Uterus (tissue), 4 donors: ENCODE data around the gene SDHA. TPM values are rescaled to one million over a fixed set of nuclear protein-coding genes. Genes with fewer than 3 reads are reported as not detected.
"Not testable (repeated sequence)": the region's sequence is repeated elsewhere in the genome, so short reads cannot be mapped to it uniquely, and the experiment has no call there.

Experiments
- DNase-seq, 2 donors: peaks; one replicate each; pipeline ENCODE4 v3.0.0-alpha.2; 2019 to 2020
- H3K27ac ChIP-seq, 2 donors: fragments of 200-600 bp; sonication (generic); 1 replicate in 1 of 2; 2 replicates in 1 of 2; pipeline ENCODE4 v1.5.1; 2016 to 2018
- H3K27me3 ChIP-seq, 2 donors: fragments of 200-600 bp; sonication (generic); one replicate each; pipeline ENCODE4 v1.5.1; 2018 to 2019; ENCODE audit warnings: control low read depth in 1 of 2
- H3K36me3 ChIP-seq, 2 donors: fragments of 200-600 bp; sonication (generic); one replicate each; pipeline ENCODE4 v1.5.1; 2019; ENCODE audit warnings: control low read depth in 1 of 2
- H3K4me1 ChIP-seq, 2 donors: fragments of 200-600 bp; sonication (generic); one replicate each; pipeline ENCODE4 v1.5.1; 2018 to 2019; ENCODE audit warnings: control low read depth in 1 of 2
- H3K4me3 ChIP-seq, 2 donors: fragments of 200-600 bp; sonication (generic); 1 replicate in 1 of 2; 2 replicates in 1 of 2; pipeline ENCODE4 v1.5.1; 2018 to 2019; ENCODE audit warnings: mild to moderate bottlenecking in 1 of 2
- H3K9me3 ChIP-seq, 2 donors: fragments of 200-600 bp; sonication (generic); one replicate each; pipeline ENCODE4 v1.5.1; 2019; ENCODE audit warnings: control low read depth in 1 of 2
- CTCF ChIP-seq, 4 experiments: fragments of 200-600 bp in 2 of 4; fragments of 450-650 bp in 2 of 4; sonication (generic) in 2 of 4; IDR thresholded peaks; one replicate each; pipeline ENCODE4 v1.5.1; 2016 to 2019; ENCODE audit warnings: antibody characterized with exemption in 4 of 4, mild to moderate bottlenecking in 2 of 4, moderate library complexity in 1 of 4
- POLR2A ChIP-seq, 2 donors: fragments of 450-650 bp; IDR thresholded peaks; one replicate each; pipeline ENCODE4 v1.6.1; 2016; ENCODE audit warnings: antibody characterized with exemption in 2 of 2, mild to moderate bottlenecking in 1 of 2, moderate library complexity in 1 of 2
- intact Hi-C: fragments of 100-400 bp; cut with DNase I; formaldehyde crosslinking; loops from one replicate; pipeline ENCODE4 v1.15.1; 2023; ENCODE audit warnings: low total_unique reads
- total RNA-seq, 4 donors: library from RNA; depleted of rRNA in 3 of 4; stranded (reverse); fragments of >200 nt in 3 of 4; gene quantifications; one replicate each; pipeline versions ENCODE4 v1.1.0 to v1.2.4, GENCODE V29; 2014 to 2023
- donor health status: DM: yes; HTN: yes; CAD: no.

The SDHA gene
- total RNA-seq: 10 to 100 TPM; 39.1 to 97.1 (median 65.4) TPM

- Histone ChIP-seq H3K4me3 (peak within 1 kb of the TSS; percentile 85 to 87), H3K27ac (peak within 1 kb of the TSS; percentile 84 to 89)
- H3K4me1 ChIP-seq, H3K27me3 ChIP-seq, H3K9me3 ChIP-seq, intact Hi-C loops, H3K36me3 ChIP-seq: not testable (repeated sequence)
- TF ChIP-seq POLR2A (IDR thresholded peaks at IDR 0.05) (peak; percentile 93 to 96), CTCF (IDR thresholded peaks at IDR 0.05) (peak in 3 of 4 experiments; percentile 38 to 47 (median 40))
- peak; percentile 96 to 98 for DNase-seq
These were observed at the start of gene SDHA, which contains the start of gene CCDC127 for GRCh38 chr5:217494-218456. Gene SDHA (plus strand): TSS chr5:218320. CDS start chr5:218356, 36 bp downstream. Gene CCDC127 (minus strand): TSS chr5:218153. CDS start chr5:216849, 1,304 bp downstream.

DNA sequence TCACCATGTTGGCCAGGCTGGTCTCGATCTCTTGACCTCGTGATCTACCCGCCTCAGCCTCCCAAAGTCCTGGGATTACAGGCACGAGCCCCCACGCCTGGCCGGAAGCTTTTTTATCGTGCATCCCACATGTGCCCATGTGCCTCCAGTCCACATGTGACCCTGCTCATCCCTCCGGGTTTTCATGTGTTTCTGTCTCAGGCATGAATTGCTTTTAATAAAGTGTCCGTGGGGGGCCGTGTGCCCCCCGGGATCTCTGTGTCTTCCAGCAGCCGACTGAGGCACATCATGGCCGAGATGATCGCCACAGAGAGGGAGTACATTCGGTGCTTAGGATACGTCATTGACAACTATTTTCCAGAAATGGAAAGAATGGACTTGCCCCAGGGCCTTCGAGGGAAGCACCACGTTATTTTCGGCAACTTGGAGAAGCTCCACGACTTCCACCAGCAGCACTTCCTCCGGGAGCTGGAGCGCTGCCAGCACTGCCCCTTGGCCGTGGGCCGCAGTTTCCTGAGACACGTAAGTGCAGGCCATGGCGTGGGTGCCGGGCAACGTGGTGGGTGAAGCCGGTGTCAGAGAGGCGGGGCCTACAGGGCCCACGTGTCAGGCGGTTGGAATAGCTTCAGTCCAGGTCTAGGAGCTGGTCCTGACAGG is 48.9 kb upstream of the SDHA start:
- intact Hi-C loops: no loop called here
- H3K36me3 ChIP-seq: no peaks in the 10 kb centered on the region
- no peaks in the 10 kb centered on the region for H3K9me3 ChIP-seq
- no peak overlapping the region for H3K4me3 ChIP-seq
- DNase-seq: peak; percentile 59 to 60
- no peaks in the 10 kb centered on the region for H3K27me3 ChIP-seq
- no peaks in the 10 kb centered on the region for H3K4me1 ChIP-seq
- H3K27ac ChIP-seq: no peak overlapping the region
- TF ChIP-seq POLR2A (IDR thresholded peaks at IDR 0.05) (no peak), CTCF (IDR thresholded peaks at IDR 0.05) (no peak)

DNA sequence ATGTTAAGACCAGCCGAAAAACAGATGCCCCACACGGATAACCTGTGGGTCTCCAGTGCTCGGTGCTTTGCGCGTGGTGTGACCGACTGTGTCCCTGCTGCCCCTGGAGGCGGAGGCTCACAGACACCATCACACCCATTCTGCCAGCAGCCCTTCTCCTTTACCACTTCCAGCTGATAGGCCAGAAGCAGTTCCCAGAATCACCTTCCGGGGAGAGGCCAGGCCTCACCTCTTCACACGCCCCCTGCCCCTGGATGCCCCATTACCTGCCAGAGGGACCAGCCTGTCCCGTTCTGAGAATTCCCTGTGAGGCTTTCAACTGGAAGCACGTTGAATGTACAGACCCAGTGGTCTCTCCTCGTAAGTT is 48.4 kb upstream of the SDHA start:
- TF ChIP-seq POLR2A (IDR thresholded peaks at IDR 0.05) (no peak), CTCF (IDR thresholded peaks at IDR 0.05) (no peak)
- H3K27me3 ChIP-seq: no peaks in the 10 kb centered on the region
- no peak overlapping the region for H3K4me3 ChIP-seq
- no peaks in the 10 kb centered on the region for H3K36me3 ChIP-seq
- no peaks in the 10 kb centered on the region for H3K4me1 ChIP-seq
- intact Hi-C loops: no loop called here
- no peaks in the 10 kb centered on the region for H3K9me3 ChIP-seq
- H3K27ac ChIP-seq: no peak overlapping the region
- DNase-seq: no peak

- Histone ChIP-seq H3K36me3 (no peaks in the 10 kb centered on the region), H3K9me3 (no peaks in the 10 kb centered on the region), H3K27me3 (no peaks in the 10 kb centered on the region), H3K4me1 (no peaks in the 10 kb centered on the region), H3K27ac (no peak overlapping the region), H3K4me3 (no peak overlapping the region)
- TF ChIP-seq CTCF (IDR thresholded peaks at IDR 0.05) (no peak), POLR2A (IDR thresholded peaks at IDR 0.05) (no peak)
- intact Hi-C loops: no loop called here
- no peak for DNase-seq
These were observed 46.9 kb upstream of the SDHA start for GRCh38 chr5:170971-171800.
